ENCODE data around the gene OR7E24. TPM values are rescaled to one million over a fixed set of nuclear protein-coding genes. Genes with fewer than 3 reads are reported as not detected.

The OR7E24 gene
- total and polyA plus RNA-seq, 2 experiments from 2014 or later: not detected

GRCh38 chr19:9289231-9289884, 38.6 kb downstream of the OR7E24 start:
- H3K36me3 Mint-ChIP-seq (ENCODE audit: low read depth): peaks cover 35% of the 10 kb centered on the region
- H3K9me3 Mint-ChIP-seq: peaks cover 80% of the 10 kb centered on the region
- H3K4me2 ChIP-seq: no peak overlapping the region

More at GRCh38 chr19:9289231-9289884, 38.6 kb downstream of the OR7E24 start:
- no peaks in the 10 kb centered on the region for H3K79me2 ChIP-seq (replicated peaks; ENCODE audit: insufficient read depth)
- H3K27ac ChIP-seq (ENCODE audit: low read depth): no peak overlapping the region
- no peaks in the 10 kb centered on the region for H4K20me1 ChIP-seq (replicated peaks; ENCODE audit: insufficient read depth)
- no peak for TF ChIP-seq ZNF114 (CRISPR knock-in tag; IDR thresholded peaks at IDR 0.05)
- no peak for TF ChIP-seq EZH2 (IDR thresholded peaks at IDR 0.05; ENCODE audit: low read depth, unreplicated experiment)
- TF ChIP-seq ZNF331 (CRISPR knock-in tag; IDR thresholded peaks at IDR 0.05; ENCODE audit: low read depth): no peak
- no peak for TF ChIP-seq REST (IDR thresholded peaks at IDR 0.05; ENCODE audit: unreplicated experiment)
- TF ChIP-seq CREB1 (CRISPR knock-in tag; IDR thresholded peaks at IDR 0.05; ENCODE audit: low read depth): no peak
- TF ChIP-seq NANOG (IDR thresholded peaks at IDR 0.05; ENCODE audit: borderline replicate concordance): no peak
- no peak for TF ChIP-seq JUNB (IDR thresholded peaks at IDR 0.05; ENCODE audit: unreplicated experiment)
- no peak for TF ChIP-seq POLR2AphosphoS5 (IDR thresholded peaks at IDR 0.05; ENCODE audit: low read depth)
- no peak for TF ChIP-seq STAT1 (IDR thresholded peaks at IDR 0.05; ENCODE audit: unreplicated experiment)
- no peak for TF ChIP-seq EZH2phosphoT487 (IDR thresholded peaks at IDR 0.05; ENCODE audit: unreplicated experiment)
- no peak for TF ChIP-seq ETS1 (IDR thresholded peaks at IDR 0.05)
- TF ChIP-seq, protein P1, sequence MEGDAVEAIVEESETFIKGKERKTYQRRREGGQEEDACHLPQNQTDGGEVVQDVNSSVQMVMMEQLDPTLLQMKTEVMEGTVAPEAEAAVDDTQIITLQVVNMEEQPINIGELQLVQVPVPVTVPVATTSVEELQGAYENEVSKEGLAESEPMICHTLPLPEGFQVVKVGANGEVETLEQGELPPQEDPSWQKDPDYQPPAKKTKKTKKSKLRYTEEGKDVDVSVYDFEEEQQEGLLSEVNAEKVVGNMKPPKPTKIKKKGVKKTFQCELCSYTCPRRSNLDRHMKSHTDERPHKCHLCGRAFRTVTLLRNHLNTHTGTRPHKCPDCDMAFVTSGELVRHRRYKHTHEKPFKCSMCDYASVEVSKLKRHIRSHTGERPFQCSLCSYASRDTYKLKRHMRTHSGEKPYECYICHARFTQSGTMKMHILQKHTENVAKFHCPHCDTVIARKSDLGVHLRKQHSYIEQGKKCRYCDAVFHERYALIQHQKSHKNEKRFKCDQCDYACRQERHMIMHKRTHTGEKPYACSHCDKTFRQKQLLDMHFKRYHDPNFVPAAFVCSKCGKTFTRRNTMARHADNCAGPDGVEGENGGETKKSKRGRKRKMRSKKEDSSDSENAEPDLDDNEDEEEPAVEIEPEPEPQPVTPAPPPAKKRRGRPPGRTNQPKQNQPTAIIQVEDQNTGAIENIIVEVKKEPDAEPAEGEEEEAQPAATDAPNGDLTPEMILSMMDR (conservative IDR thresholded peaks at IDR 0.05; ENCODE audit: low read depth in 2 of 2): no peak
- TF ChIP-seq, protein P2, sequence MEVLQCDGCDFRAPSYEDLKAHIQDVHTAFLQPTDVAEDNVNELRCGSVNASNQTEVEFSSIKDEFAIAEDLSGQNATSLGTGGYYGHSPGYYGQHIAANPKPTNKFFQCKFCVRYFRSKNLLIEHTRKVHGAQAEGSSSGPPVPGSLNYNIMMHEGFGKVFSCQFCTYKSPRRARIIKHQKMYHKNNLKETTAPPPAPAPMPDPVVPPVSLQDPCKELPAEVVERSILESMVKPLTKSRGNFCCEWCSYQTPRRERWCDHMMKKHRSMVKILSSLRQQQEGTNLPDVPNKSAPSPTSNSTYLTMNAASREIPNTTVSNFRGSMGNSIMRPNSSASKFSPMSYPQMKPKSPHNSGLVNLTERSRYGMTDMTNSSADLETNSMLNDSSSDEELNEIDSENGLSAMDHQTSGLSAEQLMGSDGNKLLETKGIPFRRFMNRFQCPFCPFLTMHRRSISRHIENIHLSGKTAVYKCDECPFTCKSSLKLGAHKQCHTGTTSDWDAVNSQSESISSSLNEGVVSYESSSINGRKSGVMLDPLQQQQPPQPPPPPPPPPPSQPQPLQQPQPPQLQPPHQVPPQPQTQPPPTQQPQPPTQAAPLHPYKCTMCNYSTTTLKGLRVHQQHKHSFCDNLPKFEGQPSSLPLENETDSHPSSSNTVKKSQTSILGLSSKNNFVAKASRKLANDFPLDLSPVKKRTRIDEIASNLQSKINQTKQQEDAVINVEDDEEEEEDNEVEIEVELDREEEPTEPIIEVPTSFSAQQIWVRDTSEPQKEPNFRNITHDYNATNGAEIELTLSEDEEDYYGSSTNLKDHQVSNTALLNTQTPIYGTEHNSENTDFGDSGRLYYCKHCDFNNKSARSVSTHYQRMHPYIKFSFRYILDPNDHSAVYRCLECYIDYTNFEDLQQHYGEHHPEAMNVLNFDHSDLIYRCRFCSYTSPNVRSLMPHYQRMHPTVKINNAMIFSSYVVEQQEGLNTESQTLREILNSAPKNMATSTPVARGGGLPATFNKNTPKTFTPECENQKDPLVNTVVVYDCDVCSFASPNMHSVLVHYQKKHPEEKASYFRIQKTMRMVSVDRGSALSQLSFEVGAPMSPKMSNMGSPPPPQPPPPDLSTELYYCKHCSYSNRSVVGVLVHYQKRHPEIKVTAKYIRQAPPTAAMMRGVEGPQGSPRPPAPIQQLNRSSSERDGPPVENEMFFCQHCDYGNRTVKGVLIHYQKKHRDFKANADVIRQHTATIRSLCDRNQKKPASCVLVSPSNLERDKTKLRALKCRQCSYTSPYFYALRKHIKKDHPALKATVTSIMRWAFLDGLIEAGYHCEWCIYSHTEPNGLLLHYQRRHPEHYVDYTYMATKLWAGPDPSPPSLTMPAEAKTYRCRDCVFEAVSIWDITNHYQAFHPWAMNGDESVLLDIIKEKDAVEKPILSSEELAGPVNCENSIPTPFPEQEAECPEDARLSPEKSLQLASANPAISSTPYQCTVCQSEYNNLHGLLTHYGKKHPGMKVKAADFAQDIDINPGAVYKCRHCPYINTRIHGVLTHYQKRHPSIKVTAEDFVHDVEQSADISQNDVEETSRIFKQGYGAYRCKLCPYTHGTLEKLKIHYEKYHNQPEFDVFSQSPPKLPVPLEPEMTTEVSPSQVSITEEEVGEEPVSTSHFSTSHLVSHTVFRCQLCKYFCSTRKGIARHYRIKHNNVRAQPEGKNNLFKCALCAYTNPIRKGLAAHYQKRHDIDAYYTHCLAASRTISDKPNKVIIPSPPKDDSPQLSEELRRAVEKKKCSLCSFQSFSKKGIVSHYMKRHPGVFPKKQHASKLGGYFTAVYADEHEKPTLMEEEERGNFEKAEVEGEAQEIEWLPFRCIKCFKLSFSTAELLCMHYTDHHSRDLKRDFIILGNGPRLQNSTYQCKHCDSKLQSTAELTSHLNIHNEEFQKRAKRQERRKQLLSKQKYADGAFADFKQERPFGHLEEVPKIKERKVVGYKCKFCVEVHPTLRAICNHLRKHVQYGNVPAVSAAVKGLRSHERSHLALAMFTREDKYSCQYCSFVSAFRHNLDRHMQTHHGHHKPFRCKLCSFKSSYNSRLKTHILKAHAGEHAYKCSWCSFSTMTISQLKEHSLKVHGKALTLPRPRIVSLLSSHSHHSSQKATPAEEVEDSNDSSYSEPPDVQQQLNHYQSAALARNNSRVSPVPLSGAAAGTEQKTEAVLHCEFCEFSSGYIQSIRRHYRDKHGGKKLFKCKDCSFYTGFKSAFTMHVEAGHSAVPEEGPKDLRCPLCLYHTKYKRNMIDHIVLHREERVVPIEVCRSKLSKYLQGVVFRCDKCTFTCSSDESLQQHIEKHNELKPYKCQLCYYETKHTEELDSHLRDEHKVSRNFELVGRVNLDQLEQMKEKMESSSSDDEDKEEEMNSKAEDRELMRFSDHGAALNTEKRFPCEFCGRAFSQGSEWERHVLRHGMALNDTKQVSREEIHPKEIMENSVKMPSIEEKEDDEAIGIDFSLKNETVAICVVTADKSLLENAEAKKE (CRISPR knock-in tag; IDR thresholded peaks at IDR 0.05): no peak
- no peak overlapping the region for H3K27ac Mint-ChIP-seq
- no peak overlapping the region for H2AFZ ChIP-seq
- no peak for DNase-seq (ENCODE audit: low spot score)
- H3K4me3 ChIP-seq: no peak overlapping the region
- no peaks in the 10 kb centered on the region for H3K4me1 ChIP-seq (ENCODE audit: insufficient read depth)
- no peaks in the 10 kb centered on the region for H3K9me2 ChIP-seq (ENCODE audit: insufficient read depth)
- no peak for ATAC-seq
- peaks cover 3% of the 10 kb centered on the region for H3K27me3 Mint-ChIP-seq (ENCODE audit: insufficient read depth, low read depth, poor library complexity)
- H3K4me3 Mint-ChIP-seq: no peak overlapping the region
- H3F3A ChIP-seq (replicated peaks; ENCODE audit: low read depth): no peaks in the 10 kb centered on the region
- H3K36me3 ChIP-seq (ENCODE audit: insufficient read depth): peaks cover 4% of the 10 kb centered on the region; the same call in 1 of the 2 replicates
- no peaks in the 10 kb centered on the region for H3K27me3 ChIP-seq (ENCODE audit: insufficient read depth)
- H3K4me1 Mint-ChIP-seq: no peaks in the 10 kb centered on the region
